Medulla oblongata (tissue), 1 donor: ENCODE data around the gene MUL1.
"Not testable (repeated sequence)": the region's sequence is repeated elsewhere in the genome, so short reads cannot be mapped to it uniquely, and the experiment has no call there.

ENCODE experiments used
- DNase-seq: peaks from one replicate; pipeline ENCODE4 v3.0.0-alpha.2; 2015; ENCODE audit errors: extremely low spot score

The MUL1 gene

DNA sequence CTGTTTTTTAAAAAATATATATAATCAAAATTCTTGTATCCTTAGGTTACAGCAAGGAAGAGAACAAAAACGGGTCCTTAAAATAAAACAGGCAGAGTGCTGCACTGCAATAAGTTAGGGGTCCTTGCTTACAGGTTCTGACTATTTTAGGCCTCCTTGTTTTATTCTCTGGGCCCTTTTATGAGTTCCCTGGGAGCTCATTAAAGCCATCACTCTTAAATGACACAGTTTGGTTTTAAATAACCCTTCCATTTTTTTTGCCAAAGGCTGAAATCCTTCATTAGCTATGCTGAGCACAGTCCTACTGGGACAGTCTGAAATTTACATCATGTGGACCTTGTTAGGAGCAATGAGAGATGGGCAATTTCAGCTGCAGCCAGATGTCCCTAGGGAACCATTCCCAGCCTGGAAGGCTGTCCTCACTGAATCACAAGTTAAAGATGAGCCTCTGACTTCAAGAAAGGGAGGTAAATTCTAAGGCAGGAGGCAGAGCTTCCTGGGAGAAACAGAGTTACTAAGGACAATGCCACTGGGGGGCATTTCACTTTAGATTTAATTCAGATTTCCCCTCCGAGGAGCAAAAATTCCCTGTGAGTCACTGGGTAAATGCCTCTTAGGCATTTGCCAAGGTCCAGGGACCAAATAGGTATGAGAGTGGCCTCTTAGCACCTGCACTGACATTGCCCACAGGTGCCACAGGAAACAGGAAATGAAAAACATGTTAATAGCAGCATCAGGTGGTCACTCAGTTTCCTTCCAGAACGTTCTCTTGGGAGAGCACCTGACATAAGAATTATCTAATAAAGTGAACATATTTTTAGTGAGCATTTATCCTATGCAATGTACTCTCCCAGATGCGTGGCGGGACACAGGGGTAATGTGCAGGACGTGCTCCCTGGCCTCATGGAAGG lies 3.8 kb upstream of the MUL1 start:
- DNase-seq, result no peak

DNA sequence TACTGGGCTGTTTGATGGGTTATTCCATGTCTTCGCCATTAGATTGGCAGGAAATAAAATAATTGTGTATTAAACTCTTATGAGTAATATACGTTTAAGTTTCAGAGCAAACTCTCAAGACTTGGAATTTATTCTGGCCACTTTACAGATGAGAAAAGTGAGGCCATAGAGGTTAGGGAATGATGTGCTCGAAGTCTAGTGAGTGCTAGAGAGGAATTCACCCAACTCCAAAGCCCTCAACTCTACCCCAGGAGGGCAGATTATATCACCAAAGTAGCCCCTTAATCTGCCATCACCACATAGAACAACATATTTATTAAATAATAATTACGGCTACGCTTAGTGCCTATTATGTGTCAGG lies 440 bp upstream of the MUL1 start:
- no peak for DNase-seq

DNA sequence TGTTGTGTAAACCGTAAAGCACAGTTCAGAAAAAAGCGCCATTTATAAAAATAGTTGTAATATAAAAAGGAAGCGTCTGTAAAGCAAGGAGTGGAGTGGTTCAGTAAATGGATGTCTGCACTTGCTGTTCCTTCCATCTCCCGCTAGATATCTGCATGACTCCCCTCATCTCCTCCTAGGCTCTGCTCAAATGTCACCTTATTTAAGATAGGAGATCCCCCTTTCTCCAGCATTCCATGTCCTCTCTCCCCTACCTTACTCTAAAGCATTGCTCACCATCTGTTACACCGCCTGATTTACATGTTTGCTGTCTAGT lies 745 bp downstream of the MUL1 start:
- no peak for DNase-seq

DNA sequence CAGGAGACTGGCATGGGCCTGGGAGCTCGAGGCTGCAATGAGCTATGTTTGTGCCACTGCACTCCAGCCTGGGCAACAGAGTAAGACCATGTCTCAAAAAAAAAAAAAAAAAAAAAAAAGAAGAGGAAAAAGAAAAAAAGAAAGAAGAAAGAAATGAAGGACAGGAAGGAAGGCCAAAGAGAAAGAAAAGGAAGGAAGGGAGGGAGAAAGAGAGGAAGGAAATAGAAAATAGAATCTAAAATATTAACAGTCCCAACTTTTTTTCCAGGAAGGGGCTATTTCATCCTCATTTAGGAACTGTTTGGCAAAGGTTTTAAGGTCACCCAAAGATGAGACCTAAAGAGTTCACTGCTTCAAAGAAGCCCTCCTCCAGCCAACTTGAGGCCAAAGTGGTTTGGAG lies 2.5 kb downstream of the MUL1 start:
- no peak for DNase-seq

DNA sequence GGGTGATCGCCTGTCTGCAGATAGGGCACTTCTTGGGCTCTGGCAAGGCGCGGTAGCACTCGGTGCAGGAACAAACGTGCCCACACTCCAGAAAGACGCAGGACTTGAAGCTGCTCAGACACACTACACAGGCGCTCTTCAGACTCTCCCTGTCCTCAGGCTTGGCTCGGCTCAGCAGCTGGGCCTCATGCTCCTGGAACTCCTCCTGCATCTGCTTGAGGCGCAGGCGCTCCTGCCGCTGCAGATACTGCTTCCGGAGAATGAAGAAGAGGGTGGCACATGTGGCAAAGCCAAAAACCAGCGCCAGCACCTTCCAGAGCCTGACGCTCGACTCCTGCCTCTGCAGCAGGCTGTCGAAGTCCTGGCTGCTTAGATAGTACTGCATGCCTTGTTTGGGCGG lies 7.2 kb downstream of the MUL1 start:
- DNase-seq, result no peak

DNA sequence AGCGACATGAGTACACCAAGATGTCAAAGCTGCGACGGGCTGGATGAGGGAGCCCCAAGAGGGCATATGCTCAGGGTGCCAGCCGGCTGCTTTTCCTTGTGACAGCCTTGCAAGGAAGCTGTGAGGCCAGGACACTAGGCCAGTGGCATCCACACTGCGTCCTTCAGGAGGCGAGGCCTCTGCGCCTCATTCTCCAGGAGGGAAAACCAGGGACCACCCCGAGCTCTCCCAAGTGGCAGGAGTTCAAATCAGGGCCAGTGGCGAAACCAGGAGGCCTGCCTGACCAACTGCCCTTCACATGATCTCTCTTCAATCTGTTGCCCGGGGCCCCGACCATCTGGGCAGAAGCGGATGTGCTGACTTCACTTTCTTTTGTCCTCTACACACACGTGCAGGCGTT lies 8.2 kb downstream of the MUL1 start:
- no peak for DNase-seq

DNA sequence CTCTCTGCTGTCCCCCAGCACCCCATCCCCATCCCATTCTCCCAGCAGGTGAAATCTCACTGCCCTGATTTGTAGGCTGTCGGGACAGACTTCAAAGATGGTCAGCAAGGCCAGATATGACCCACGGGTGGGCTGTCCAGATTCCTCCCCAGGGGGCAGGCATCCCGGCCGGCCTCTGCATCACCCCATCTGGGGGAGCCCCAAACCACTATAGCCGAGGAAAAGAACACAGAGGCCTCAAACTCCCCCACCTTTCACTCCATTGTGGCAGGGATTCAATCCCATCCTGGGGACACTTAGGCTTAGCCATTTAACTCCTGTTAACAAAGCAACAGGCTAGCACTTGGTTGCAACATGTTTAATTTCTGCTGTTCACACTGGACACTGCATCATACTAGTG lies 8.8 kb downstream of the MUL1 start:
- DNase-seq, result no peak

DNA sequence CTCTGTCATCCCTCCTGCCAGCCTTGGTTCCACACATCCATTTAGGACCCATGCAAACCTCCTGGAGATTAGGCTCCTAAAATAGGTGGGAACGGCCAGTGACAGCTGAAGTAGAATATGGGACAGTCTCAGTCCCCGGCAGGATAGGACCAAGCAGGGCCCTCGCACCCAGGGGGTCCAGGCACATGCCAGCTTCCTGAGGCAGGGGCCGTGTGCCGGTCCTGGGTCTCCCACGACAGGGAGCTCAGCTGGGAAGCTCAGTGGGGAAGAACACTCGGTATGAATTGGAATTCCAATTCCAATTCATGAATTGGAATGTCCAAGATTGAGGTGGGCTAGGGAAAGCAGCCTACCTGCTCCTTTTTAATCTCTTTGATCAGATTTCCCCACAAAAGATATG lies 9.8 kb downstream of the MUL1 start:
- no peak for DNase-seq

DNA sequence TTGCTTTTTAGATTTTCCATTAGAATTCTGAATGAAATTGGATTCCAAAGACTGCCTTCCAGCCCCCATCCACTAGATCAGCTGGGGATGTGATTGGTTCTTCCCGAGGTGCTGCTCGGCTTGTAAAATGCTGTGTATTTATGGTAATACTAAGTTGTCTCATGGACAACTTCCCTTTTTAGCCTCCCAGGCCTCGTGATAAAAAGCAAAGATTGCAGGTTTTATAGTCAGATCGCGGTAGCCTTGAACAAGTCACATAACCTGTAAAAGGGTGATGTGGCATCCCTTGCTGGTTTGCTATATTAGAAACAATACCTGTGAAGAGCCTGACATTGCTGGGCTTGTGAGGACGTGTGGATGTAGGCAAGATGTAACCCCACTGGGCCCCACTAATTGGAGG lies 10.4 kb downstream of the MUL1 start:
- DNase-seq, result no peak

DNA sequence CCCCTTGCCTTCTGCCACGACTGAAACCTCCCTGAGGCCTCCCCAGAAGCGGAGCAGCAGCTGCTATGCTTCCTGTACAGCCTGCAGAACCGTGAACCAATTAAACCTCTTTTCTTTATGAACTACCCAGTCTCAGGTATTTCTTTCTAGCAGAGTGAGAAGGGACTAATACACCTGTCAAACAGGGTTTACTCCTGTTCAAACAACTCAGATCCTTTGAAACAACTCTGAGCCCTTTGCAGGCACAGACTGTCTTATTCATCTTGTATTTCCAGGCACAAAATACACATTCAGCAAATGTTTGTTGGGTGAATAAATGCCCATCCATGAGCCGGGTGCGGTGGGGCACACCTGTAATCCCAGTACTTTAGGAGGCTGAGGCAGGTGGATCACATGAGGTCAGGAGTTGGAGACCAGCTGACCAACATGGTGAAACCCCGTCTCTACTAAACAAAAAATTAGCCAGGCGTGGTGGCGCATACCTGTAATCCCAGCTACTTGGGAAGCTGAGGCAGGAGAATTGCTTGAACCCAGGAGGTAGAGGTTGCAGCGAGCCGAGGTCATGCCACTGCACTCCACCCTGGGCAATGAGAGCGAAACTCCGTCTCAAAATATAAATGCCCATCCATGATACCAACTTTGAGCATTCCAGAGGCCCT lies 11.1 kb downstream of the MUL1 start:
- DNase-seq, result not testable (repeated sequence)

DNA sequence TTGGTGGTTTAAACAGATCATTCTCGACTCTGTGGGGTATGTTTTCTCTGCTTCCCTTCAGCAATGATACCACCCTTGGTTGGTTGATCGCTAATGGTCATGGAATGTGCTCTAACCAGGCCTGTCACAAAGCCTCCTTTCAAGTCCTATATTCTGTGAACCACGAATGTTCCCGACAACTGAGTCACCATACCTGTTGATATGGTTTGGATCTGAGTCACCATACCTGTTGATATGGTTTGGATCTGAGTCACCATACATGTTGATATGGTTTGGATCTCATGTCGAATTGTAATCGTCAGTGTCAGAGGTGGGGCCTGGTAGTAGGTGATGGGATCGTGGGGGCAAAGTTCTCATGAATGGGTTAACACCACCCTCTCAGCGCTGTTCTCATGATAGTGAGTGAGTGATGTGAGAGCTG lies 11.7 kb downstream of the MUL1 start:
- no peak for DNase-seq

DNA sequence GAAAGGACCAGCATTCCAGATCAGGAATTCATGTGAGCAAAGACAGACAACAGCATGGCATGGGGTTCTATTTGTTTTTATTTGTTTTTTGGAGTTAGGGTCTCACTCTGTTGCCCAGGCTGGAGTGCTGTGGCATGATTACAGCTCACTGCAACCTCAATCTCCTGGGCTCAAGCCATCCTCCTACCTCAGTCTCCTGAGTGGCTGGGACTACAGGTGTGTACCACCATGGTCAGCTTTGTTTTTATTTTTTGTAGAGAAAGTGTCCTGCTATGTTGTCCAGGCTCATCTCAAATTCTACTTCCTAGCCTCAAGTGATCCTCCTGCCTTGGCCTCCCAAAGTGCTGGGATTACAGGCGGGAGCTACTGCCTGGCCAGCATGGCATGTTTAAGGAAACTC lies 12.3 kb downstream of the MUL1 start:
- DNase-seq, result no peak

DNA sequence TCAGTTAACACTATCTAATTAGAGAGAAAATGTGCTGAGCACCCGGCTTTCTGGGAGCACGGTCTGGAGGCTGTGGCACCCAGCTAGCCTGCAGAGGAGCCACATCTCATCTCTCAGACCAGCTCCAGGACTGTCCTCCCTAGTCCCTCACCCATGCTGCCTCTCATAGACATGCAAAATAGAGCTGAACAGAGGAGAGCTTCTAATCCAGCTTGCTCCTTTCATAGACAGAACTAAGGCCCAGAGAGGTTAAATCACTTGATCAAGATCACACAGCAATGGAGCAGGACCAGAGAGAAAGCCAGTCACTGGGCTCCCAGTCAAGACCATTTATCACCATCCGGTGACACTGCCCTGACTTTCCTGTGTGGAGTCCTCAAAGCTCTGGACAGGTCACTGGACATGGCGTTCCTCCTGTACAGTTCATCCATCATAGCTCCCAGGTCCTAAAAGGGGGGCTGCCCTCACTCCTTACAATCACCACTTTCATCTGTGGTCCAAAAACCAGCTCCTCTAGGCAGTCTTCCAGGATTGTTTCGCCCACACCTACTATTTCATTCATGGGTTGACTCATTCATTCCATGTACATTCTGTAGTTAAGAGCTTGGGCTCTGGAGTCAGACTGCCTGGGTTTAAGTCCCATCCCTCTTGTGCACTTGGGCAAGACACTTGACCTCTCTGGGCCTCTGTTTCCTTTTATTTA lies 13.2 kb downstream of the MUL1 start:
- no peak for DNase-seq

DNA sequence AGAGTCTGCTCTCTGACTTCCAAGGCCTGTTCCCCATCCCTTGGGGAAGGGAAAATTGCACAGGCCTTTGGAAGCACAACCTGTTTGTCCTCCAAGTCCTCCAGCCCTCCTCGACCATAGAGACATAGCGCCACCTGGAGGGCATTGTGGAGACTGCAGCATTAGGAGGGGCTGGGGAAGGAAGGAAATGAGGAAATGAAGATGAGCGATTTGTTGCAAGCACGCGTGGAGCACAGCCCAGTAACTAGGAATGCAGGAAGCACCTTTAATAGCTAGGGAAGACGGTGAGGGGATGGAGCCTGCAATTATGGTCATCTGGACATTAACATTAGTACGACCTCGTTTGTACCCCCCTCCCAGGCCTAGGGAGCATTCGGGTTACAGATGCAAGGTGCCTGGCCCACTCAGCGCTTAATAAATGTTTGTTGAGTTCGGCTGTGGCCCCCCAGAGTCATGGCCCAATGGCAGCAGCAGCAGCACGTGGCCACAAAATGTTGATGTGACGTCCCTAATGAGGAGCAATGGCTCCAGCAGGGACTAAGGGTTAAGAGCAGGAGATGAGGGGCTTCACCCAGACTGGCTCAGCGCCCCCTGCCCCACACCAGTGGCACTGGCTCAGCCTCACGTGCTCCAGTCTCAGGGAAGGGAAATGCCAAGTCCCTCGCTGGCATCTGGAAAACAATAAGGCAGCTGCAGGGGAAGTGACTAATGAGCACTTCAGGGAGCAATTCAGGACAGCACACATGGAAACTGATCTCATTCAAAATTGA lies 13.9 kb downstream of the MUL1 start:
- peak; percentile 96 for DNase-seq

DNA sequence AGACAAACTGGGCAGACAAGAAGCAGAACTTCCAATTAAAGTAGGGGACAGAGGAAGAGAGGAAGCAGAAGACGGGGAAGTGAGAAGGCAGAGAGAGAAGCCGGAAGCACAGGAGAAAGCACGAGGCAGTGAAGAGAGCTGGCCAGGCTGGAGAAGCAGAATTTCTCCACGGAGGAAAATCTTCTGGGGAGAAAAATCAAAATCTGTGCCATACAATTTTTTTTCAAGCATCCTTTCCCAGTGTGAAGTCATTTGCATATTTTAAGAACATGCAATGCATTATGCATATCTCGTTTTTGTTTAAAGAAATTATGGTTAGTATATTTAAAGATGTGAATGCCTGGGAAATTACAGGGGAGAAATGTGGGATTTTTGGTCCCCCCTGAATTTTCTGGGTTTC lies 14.6 kb downstream of the MUL1 start:
- no peak for DNase-seq

DNA sequence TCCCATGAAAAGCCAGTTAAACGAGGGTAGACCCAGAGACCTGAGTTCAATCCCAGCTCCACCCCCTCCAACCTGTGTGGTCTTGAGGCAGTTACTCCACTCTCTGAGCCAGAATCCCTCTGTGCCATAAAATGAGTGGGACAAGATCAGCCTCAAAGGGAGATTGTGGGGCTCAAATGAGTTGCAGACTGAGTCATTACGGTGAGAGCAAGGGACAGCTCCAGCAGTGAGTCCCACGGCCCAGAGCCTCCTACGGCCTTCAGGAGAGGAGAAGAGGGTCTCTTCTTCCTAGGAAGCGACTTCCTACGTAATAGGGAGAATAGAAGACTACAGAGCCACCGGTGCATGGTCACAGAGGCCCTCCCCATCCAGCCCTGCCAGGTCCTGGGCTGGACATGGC lies 15.2 kb downstream of the MUL1 start:
- DNase-seq, result no peak

DNA sequence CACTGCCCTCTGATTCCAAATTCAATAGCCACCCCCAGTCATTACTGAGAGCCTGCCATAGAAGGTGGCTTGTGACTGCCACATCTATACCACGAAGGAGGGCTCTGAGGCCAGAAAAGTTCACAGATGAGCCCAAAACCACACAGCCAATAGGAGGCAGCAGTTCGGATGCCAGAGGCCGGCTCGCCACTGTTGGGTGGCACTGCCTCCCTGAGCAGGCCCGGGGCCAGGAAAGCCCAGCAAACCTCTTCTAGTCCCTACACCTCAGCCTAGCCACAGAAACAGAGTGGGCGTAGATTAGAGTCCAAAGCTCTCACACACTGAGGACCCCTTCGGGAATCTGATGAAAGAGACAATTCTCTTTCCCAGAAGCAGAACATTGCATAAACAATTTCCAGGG lies 16.1 kb downstream of the MUL1 start:
- no peak for DNase-seq

DNA sequence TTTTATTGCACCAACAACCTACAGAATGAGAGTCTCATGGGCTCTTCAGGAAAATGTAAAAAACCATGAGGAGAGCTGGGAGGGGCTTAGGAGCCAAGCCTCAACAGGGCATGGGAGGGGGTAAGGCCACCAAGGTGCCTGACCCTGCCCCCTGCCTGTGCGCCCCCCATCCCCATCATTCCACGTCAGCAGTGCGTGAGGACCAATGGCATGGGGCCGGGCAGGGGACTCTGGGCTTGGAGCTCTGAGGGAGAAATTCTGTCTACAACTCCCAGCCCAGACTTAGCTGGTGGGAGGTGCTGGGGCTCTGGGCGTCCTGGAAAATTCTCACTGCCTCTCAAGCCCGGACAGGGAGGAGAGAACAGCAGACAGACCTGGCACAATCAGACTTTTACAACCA lies 16.8 kb downstream of the MUL1 start:
- no peak for DNase-seq

DNA sequence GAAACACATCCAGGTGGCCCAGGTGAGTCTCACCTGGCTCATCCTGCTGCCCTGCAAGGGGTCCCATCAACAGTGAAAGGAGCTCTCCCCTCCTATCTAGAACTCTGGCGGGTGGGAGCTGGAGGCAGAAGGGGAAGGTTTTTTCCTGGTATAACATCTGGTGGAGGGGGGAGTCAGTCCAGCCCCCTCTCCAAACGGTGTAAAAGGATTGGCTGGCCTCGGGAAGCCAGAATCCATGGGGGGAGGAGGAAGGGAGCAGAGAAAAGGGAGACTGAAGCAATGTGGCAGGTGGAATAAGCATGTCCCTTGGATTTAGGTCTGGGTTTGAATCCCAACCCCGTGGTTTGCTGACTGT lies 20.7 kb downstream of the MUL1 start:
- DNase-seq, result no peak

DNA sequence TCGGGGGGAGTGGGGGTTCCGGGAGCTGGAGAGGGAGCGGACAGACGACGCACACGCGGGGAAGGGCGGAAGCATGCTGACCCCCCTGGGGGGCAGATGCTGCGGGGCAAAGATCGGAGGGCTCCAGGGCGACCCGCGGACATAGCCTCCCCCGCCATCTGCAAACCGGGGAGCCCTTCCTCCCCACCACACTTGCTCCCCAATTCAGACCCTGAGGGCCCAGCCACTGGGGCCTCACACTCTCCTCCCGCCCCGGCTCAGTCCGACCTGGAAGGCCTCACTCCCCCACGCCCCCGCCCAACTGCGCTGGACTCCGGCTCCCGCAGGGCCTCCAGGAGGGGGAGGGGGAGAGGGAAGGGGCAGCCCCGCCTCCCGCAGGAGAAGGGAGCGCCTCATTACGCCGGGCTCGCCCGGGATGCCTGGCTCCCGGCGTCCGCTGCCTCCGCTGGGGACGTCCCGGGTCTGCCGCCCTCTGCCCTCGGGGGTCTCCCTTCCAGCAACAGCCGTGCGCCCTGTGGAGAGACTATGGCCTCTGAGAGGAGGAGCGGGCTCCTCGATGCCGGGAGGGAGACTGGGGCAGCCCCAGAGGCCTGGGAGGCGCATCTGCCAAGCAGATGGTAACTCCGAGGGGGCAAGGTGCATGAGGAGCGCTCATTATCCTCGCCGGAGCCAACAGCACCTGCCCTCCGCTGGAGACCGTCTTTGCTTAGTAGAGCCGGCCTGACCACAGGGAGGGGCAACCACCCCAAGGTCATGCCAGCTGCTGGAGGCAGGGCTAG lies 21.3 kb downstream of the MUL1 start:
- DNase-seq, result peak; percentile 85
